ENCODE measurements around the gene FNDC3B. TPM values are rescaled to one million over a fixed set of nuclear protein-coding genes. Genes with fewer than 3 reads are reported as not detected.
"Not testable (repeated sequence)": the region's sequence is repeated elsewhere in the genome, so short reads cannot be mapped to it uniquely, and the experiment has no call there.

FNDC3B gene
- total RNA-seq = 10 to 100 TPM; 17.6 to 17.9 TPM

- Mint-ChIP-seq H3K36me3 (ENCODE audit: low read depth) (peaks cover 6% of the 10 kb centered on the region), H3K4me1 (peaks cover 6% of the 10 kb centered on the region), H3K27ac (peak within 1 kb of the TSS; percentile 97), H3K4me3 (peak within 1 kb of the TSS; percentile 88), H3K9me3 (no peaks in the 10 kb centered on the region), H3K27me3 (no peaks in the 10 kb centered on the region)
- ATAC-seq (replicated peaks) = peak; percentile 94
Observed at GRCh38 chr3:172039436-172040077, at the start of gene FNDC3B. Gene FNDC3B, plus strand, starts transcription at chr3:172039578. Its CDS starts 72,902 bp downstream, at chr3:172112480.

GRCh38 chr3:171990239-171990638, 49.1 kb upstream of the FNDC3B start:
- H3K27me3 Mint-ChIP-seq = peaks cover 16% of the 10 kb centered on the region
- not testable (repeated sequence) for H3K9me3 Mint-ChIP-seq; H3K27ac Mint-ChIP-seq; H3K36me3 Mint-ChIP-seq (ENCODE audit: low read depth); ATAC-seq (replicated peaks); H3K4me1 Mint-ChIP-seq; H3K4me3 Mint-ChIP-seq

GRCh38 chr3:171991166-171991565, 48.2 kb upstream of the FNDC3B start:
- H3K4me1 Mint-ChIP-seq = no peaks in the 10 kb centered on the region
- H3K4me3 Mint-ChIP-seq = no peak overlapping the region
- H3K27ac Mint-ChIP-seq = no peak overlapping the region
- ATAC-seq (replicated peaks) = no peak
- H3K27me3 Mint-ChIP-seq = peaks cover 12% of the 10 kb centered on the region
- peaks cover 4% of the 10 kb centered on the region for H3K9me3 Mint-ChIP-seq
- H3K36me3 Mint-ChIP-seq (ENCODE audit: low read depth) = no peaks in the 10 kb centered on the region

GRCh38 chr3:171994646-171995428, 44.5 kb upstream of the FNDC3B start:
- Mint-ChIP-seq H3K27ac (no peak overlapping the region), H3K9me3 (peaks cover 4% of the 10 kb centered on the region), H3K4me3 (no peak overlapping the region), H3K4me1 (no peaks in the 10 kb centered on the region), H3K36me3 (ENCODE audit: low read depth) (no peaks in the 10 kb centered on the region), H3K27me3 (peaks cover 15% of the 10 kb centered on the region)
- no peak for ATAC-seq (replicated peaks)

GRCh38 chr3:171995486-171995885, 43.9 kb upstream of the FNDC3B start:
- H3K4me3 Mint-ChIP-seq = no peak overlapping the region
- no peak for ATAC-seq (replicated peaks)

GRCh38 chr3:171996178-171996817, 43.1 kb upstream of the FNDC3B start:
- no peak for ATAC-seq (replicated peaks)
- Mint-ChIP-seq H3K9me3 (no peaks in the 10 kb centered on the region), H3K27ac (no peak overlapping the region), H3K4me3 (no peak overlapping the region), H3K36me3 (ENCODE audit: low read depth) (no peaks in the 10 kb centered on the region), H3K27me3 (peaks cover 11% of the 10 kb centered on the region), H3K4me1 (no peaks in the 10 kb centered on the region)

More at GRCh38 chr3:171995486-171995885, 43.9 kb upstream of the FNDC3B start:
- Mint-ChIP-seq H3K9me3 (no peaks in the 10 kb centered on the region), H3K27me3 (peaks cover 11% of the 10 kb centered on the region), H3K4me1 (no peaks in the 10 kb centered on the region), H3K27ac (no peak overlapping the region), H3K36me3 (ENCODE audit: low read depth) (no peaks in the 10 kb centered on the region)

- not testable (repeated sequence) for H3K36me3 Mint-ChIP-seq (ENCODE audit: low read depth); H3K4me3 Mint-ChIP-seq; H3K4me1 Mint-ChIP-seq; H3K27ac Mint-ChIP-seq; H3K27me3 Mint-ChIP-seq; ATAC-seq (replicated peaks); H3K9me3 Mint-ChIP-seq
Observed at GRCh38 chr3:171998731-171999130, 40.6 kb upstream of the FNDC3B start.

- not testable (repeated sequence) for H3K4me1 Mint-ChIP-seq; H3K27ac Mint-ChIP-seq; H3K9me3 Mint-ChIP-seq; H3K36me3 Mint-ChIP-seq (ENCODE audit: low read depth); H3K27me3 Mint-ChIP-seq; ATAC-seq (replicated peaks); H3K4me3 Mint-ChIP-seq
Observed at GRCh38 chr3:172001616-172002015, 37.8 kb upstream of the FNDC3B start.

GRCh38 chr3:172002512-172003078, 36.8 kb upstream of the FNDC3B start:
- ATAC-seq (replicated peaks) = no peak
- no peaks in the 10 kb centered on the region for H3K36me3 Mint-ChIP-seq (ENCODE audit: low read depth)
- no peak overlapping the region for H3K4me3 Mint-ChIP-seq
- no peak overlapping the region for H3K27ac Mint-ChIP-seq
- H3K9me3 Mint-ChIP-seq = no peaks in the 10 kb centered on the region
- H3K27me3 Mint-ChIP-seq = peaks cover 3% of the 10 kb centered on the region
- H3K4me1 Mint-ChIP-seq = no peaks in the 10 kb centered on the region

GRCh38 chr3:172003146-172003545, 36.2 kb upstream of the FNDC3B start:
- Mint-ChIP-seq H3K4me1 (no peaks in the 10 kb centered on the region), H3K27ac (no peak overlapping the region), H3K36me3 (ENCODE audit: low read depth) (no peaks in the 10 kb centered on the region), H3K27me3 (peaks cover 3% of the 10 kb centered on the region), H3K9me3 (no peaks in the 10 kb centered on the region), H3K4me3 (no peak overlapping the region)
- no peak for ATAC-seq (replicated peaks)

GRCh38 chr3:172007065-172007370, 32.4 kb upstream of the FNDC3B start:
- Mint-ChIP-seq H3K4me3 (no peak overlapping the region), H3K27me3 (no peaks in the 10 kb centered on the region), H3K4me1 (no peaks in the 10 kb centered on the region), H3K27ac (no peak overlapping the region), H3K36me3 (ENCODE audit: low read depth) (no peaks in the 10 kb centered on the region), H3K9me3 (no peaks in the 10 kb centered on the region)
- ATAC-seq (replicated peaks) = no peak

GRCh38 chr3:172009803-172010202, 29.6 kb upstream of the FNDC3B start:
- ATAC-seq (replicated peaks) = no peak
- no peaks in the 10 kb centered on the region for H3K27me3 Mint-ChIP-seq
- no peak overlapping the region for H3K4me3 Mint-ChIP-seq
- no peak overlapping the region for H3K27ac Mint-ChIP-seq
- H3K36me3 Mint-ChIP-seq (ENCODE audit: low read depth) = no peaks in the 10 kb centered on the region
- no peaks in the 10 kb centered on the region for H3K4me1 Mint-ChIP-seq
- H3K9me3 Mint-ChIP-seq = no peaks in the 10 kb centered on the region

- no peak overlapping the region for H3K4me3 Mint-ChIP-seq
- no peak overlapping the region for H3K27ac Mint-ChIP-seq
- no peaks in the 10 kb centered on the region for H3K36me3 Mint-ChIP-seq (ENCODE audit: low read depth)
- no peaks in the 10 kb centered on the region for H3K9me3 Mint-ChIP-seq
- H3K4me1 Mint-ChIP-seq = no peaks in the 10 kb centered on the region
- H3K27me3 Mint-ChIP-seq = peaks cover 3% of the 10 kb centered on the region
- no peak for ATAC-seq (replicated peaks)
Observed at GRCh38 chr3:172012775-172013174, 26.6 kb upstream of the FNDC3B start.

GRCh38 chr3:172014145-172014544, 25.2 kb upstream of the FNDC3B start:
- Mint-ChIP-seq H3K27me3 (peaks cover 7% of the 10 kb centered on the region), H3K4me3 (no peak overlapping the region), H3K36me3 (ENCODE audit: low read depth) (no peaks in the 10 kb centered on the region), H3K27ac (no peak overlapping the region), H3K4me1 (no peaks in the 10 kb centered on the region), H3K9me3 (no peaks in the 10 kb centered on the region)
- ATAC-seq (replicated peaks) = no peak

- Mint-ChIP-seq H3K4me3 (no peak overlapping the region), H3K27ac (no peak overlapping the region), H3K36me3 (ENCODE audit: low read depth) (no peaks in the 10 kb centered on the region), H3K4me1 (no peaks in the 10 kb centered on the region), H3K27me3 (peaks cover 7% of the 10 kb centered on the region), H3K9me3 (no peaks in the 10 kb centered on the region)
- no peak for ATAC-seq (replicated peaks)
Observed at GRCh38 chr3:172018364-172018763, 21.0 kb upstream of the FNDC3B start.
